ENCODE data around the gene KIF1B. TPM values are rescaled to one million over a fixed set of nuclear protein-coding genes. Genes with fewer than 3 reads are reported as not detected.

The KIF1B gene
- total RNA-seq, 1 experiment from 2014 or later: 22.7 TPM

- TF ChIP-seq CTCF (conservative IDR thresholded peaks at IDR 0.05) (no peak), EZH2 (IDR thresholded peaks at IDR 0.05; ENCODE audit: low read depth) (no peak)
- Histone ChIP-seq H3K79me2 (ENCODE audit: low read depth) (no peaks in the 10 kb centered on the region), H3K4me3 (no peak overlapping the region), H3K4me1 (replicated peaks; ENCODE audit: insufficient read depth) (no peaks in the 10 kb centered on the region), H3K4me2 (no peak overlapping the region), H4K20me1 (ENCODE audit: insufficient read depth) (no peaks in the 10 kb centered on the region), H2AFZ (no peak overlapping the region), H3F3A (ENCODE audit: insufficient read depth, low read depth) (no peaks in the 10 kb centered on the region), H3K36me3 (ENCODE audit: low read depth) (no peaks in the 10 kb centered on the region), H3K27ac (no peak overlapping the region), H3K9me2 (ENCODE audit: insufficient read depth) (no peaks in the 10 kb centered on the region), H3K27me3 (ENCODE audit: insufficient read depth, low read depth) (no peaks in the 10 kb centered on the region), H3K9me3 (ENCODE audit: insufficient read depth, low read depth) (no peaks in the 10 kb centered on the region)
- ChIA-PET POLR2A (ENCODE audit: unreplicated experiment) (no interaction called here), CTCF (interaction anchor here (0.7 kb wide), 1 partner anchor 61 kb away, joined by 5 read pairs; no protein-coding TSS in a partner anchor)
- no TSS peak for BruUV-seq (replicated peaks)
- DNase-seq: no peak
- intact Hi-C loops (cut with micrococcal nuclease; ENCODE audit: unreplicated experiment): no loop called here
These were observed 60.7 kb downstream of the KIF1B start for GRCh38 chr1:10271090-10271489.

GRCh38 chr1:10271869-10272268 lies 61.5 kb downstream of the KIF1B start:
- no peak for DNase-seq
- H3K79me2 ChIP-seq (ENCODE audit: low read depth): no peaks in the 10 kb centered on the region
- H4K20me1 ChIP-seq (ENCODE audit: insufficient read depth): no peaks in the 10 kb centered on the region
- no peaks in the 10 kb centered on the region for H3F3A ChIP-seq (ENCODE audit: insufficient read depth, low read depth)
- H3K27me3 ChIP-seq (ENCODE audit: insufficient read depth, low read depth): no peaks in the 10 kb centered on the region
- no peaks in the 10 kb centered on the region for H3K4me1 ChIP-seq (replicated peaks; ENCODE audit: insufficient read depth)
- H2AFZ ChIP-seq: no peak overlapping the region
- no TSS peak for BruUV-seq (replicated peaks)
- no peak overlapping the region for H3K4me2 ChIP-seq
- no peaks in the 10 kb centered on the region for H3K36me3 ChIP-seq (ENCODE audit: low read depth)
- no peaks in the 10 kb centered on the region for H3K9me2 ChIP-seq (ENCODE audit: insufficient read depth)
- no peaks in the 10 kb centered on the region for H3K9me3 ChIP-seq (ENCODE audit: insufficient read depth, low read depth)
- CTCF ChIA-PET: no interaction called here
- no peak overlapping the region for H3K27ac ChIP-seq
- POLR2A ChIA-PET (ENCODE audit: unreplicated experiment): no interaction called here
- TF ChIP-seq EZH2 (IDR thresholded peaks at IDR 0.05; ENCODE audit: low read depth) (no peak), CTCF (conservative IDR thresholded peaks at IDR 0.05) (no peak)
- no peak overlapping the region for H3K4me3 ChIP-seq
- intact Hi-C loops (cut with micrococcal nuclease; ENCODE audit: unreplicated experiment): no loop called here

GRCh38 chr1:10272274-10272673 lies 61.9 kb downstream of the KIF1B start:
- Histone ChIP-seq H3K27me3 (ENCODE audit: insufficient read depth, low read depth) (no peaks in the 10 kb centered on the region), H3K9me3 (ENCODE audit: insufficient read depth, low read depth) (no peaks in the 10 kb centered on the region), H3K27ac (no peak overlapping the region), H3K4me3 (no peak overlapping the region), H3K4me2 (no peak overlapping the region), H3K79me2 (ENCODE audit: low read depth) (no peaks in the 10 kb centered on the region), H3K36me3 (ENCODE audit: low read depth) (no peaks in the 10 kb centered on the region), H3K4me1 (replicated peaks; ENCODE audit: insufficient read depth) (no peaks in the 10 kb centered on the region), H3K9me2 (ENCODE audit: insufficient read depth) (no peaks in the 10 kb centered on the region), H2AFZ (no peak overlapping the region), H3F3A (ENCODE audit: insufficient read depth, low read depth) (no peaks in the 10 kb centered on the region), H4K20me1 (ENCODE audit: insufficient read depth) (no peaks in the 10 kb centered on the region)
- BruUV-seq (replicated peaks): no TSS peak
- ChIA-PET CTCF (no interaction called here), POLR2A (ENCODE audit: unreplicated experiment) (no interaction called here)
- TF ChIP-seq EZH2 (IDR thresholded peaks at IDR 0.05; ENCODE audit: low read depth) (no peak), CTCF (conservative IDR thresholded peaks at IDR 0.05) (no peak)
- intact Hi-C loops (cut with micrococcal nuclease; ENCODE audit: unreplicated experiment): no loop called here
- DNase-seq: no peak
